ENCODE results near the gene GNAQ.

DNA sequence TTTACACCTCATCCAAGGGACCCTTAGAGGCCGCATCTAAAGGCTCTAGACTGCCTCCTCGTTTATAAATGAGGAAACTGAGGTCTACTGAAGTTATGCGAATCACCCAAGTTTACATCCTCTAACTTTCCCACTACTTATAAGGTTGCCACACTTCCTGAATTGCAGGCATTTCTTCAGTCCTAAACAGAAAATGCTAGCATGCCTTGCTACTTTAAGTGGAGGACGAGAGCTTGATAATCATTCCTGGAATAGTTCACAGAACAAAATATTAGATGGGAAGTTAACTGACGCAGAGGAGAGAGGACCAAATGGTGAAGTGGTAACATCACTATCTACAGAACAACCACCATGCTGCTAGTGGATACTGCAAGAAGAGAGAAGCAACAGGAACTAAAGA, 85.8 kb downstream of the GNAQ start:
- TF ChIP-seq, protein P1, sequence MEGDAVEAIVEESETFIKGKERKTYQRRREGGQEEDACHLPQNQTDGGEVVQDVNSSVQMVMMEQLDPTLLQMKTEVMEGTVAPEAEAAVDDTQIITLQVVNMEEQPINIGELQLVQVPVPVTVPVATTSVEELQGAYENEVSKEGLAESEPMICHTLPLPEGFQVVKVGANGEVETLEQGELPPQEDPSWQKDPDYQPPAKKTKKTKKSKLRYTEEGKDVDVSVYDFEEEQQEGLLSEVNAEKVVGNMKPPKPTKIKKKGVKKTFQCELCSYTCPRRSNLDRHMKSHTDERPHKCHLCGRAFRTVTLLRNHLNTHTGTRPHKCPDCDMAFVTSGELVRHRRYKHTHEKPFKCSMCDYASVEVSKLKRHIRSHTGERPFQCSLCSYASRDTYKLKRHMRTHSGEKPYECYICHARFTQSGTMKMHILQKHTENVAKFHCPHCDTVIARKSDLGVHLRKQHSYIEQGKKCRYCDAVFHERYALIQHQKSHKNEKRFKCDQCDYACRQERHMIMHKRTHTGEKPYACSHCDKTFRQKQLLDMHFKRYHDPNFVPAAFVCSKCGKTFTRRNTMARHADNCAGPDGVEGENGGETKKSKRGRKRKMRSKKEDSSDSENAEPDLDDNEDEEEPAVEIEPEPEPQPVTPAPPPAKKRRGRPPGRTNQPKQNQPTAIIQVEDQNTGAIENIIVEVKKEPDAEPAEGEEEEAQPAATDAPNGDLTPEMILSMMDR (IDR thresholded peaks at IDR 0.05) = no peak
- TF ChIP-seq EZH2 (IDR thresholded peaks at IDR 0.05; ENCODE audit: borderline replicate concordance, insufficient read depth, low read depth, low read length, poor library complexity, severe bottlenecking) = no peak

Data from B cell (primary cell).